GM21447 (cell line): ENCODE results near the gene RNASE1.
"Not testable (repeated sequence)": the region's sequence is repeated elsewhere in the genome, so short reads cannot be mapped to it uniquely, and the experiment has no call there.

Experiments used
- ATAC-seq: cut with Tn5 transposase; IDR thresholded peaks from one replicate; pipeline ENCODE4 v1.9.1; 2021; ENCODE audit not compliant: unreplicated experiment

RNASE1 gene

GRCh38 chr14:20802341-20803084 is at the start of gene RNASE1:
RNASE1 (minus strand) TSS chr14:20802844; CDS start chr14:20802068, 776 bp downstream.
- ATAC-seq, result no peak

DNA sequence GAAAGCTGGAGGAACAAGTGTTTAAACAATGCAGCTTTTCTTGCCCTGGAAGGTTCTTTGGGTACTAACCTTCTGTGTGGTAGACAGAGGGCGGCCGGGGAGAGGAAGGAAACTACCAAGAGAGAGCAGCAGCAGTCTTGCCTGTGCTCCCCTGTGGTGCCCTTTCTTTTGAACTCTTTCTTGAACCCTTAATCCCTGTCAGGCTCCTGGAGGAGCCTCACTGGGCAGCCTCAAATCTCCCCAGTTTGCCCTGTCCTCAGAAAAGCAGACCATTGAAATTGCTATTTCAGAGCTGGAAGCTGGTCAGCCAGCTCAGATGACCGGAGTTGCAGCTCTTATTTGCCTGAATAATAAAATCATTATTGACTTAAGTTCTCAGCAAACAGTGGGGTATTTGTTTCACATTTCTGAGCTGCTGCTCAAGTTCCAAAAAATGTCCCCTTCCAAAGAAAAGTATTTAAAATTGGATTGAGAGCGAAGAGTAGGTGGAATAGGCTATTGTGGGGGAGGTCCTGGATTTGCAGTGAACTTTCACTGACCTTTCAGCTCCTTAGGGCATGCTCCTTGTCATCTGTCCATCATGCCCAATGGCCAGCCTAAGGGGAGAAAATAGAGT is 46.4 kb upstream of the RNASE1 start:
- ATAC-seq, result no peak

DNA sequence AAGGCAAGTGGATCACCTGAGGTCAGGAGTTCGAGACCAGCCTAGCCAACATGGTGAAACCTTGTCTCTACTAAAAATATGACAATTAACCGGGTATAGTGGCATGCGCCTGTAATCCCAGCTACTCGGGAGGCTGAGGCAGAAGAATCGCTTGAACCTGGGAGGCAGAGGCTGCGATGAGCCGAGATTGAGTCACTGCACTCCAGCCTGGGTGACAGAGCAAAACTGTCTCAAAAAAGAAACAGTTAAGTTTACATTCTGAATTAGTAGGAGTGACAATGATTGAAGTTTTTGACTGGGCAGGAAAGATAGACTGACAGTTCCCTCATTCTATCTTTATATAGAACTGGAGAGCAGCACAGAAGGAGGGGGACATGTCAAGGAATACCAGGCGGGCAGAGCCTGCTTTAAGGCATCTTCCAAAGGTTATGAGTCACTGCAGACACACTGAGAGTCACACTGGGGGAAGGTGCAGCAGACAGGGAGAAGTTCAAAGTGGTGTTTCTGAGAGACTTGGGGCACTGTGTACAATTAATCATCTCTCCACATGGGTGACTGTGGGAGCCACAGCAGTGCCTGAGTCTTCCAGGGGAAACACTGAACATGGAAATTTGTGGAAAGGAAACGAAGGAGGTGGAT is 45.8 kb upstream of the RNASE1 start:
- no peak for ATAC-seq

DNA sequence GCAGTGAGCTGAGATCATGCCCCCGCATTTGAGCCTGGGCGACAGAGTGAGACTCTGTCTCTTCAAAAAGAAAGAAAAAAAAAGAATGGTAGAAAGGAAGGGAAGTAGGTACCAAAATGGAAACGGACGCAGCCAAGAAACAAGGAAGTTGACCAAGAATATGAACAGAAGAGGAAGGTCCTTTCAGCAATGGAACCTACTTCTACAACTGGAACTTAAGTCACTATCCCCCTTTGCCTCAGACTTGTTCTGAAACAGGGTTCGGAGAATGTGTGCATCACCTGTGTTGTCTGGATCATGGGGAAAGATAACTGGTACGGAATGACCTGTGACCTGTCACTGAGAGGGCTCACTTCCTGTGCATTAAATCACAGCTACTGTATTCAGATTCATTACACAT is 43.9 kb upstream of the RNASE1 start:
- ATAC-seq, result no peak

- ATAC-seq, result no peak
Measured at GRCh38 chr14:20841096-20841495, 38.5 kb upstream of the RNASE1 start.

- no peak for ATAC-seq
Measured at GRCh38 chr14:20837831-20838230, 35.2 kb upstream of the RNASE1 start.

DNA sequence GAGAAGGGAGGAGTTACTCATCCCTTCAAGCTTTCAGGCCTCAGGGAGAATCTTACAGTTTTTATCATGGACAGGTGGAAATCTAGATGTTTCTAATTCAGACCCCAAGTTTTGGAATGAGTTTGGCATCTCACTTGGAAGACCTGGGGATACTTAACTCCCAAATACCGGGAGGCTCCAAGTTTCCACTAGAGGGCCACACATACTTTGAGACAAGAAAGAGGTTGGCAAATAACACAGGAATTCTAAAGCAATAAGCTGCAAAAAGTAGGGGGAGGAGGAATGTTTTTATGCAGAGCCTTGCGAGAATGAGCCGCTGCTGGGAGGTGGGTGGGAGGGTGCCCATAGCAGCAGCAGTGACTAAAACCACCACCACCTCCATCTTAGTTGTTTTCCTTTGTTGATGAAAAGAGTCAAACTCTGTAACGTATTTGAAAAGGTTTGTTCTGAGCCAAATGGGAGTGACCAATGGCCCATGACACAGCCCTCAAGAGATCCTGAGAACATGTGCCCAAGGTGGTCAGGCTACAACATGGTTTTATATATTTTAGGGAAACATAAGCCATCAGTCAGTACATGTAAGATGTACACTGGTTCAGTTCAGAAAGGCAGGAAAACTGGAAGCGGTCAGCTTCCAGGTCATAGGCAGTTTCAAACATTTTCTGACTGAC is 34.2 kb upstream of the RNASE1 start:
- no peak for ATAC-seq

GRCh38 chr14:20834899-20835298 is 32.3 kb upstream of the RNASE1 start:
- ATAC-seq, result no peak

- no peak for ATAC-seq
Measured at GRCh38 chr14:20830831-20831230, 28.2 kb upstream of the RNASE1 start.

DNA sequence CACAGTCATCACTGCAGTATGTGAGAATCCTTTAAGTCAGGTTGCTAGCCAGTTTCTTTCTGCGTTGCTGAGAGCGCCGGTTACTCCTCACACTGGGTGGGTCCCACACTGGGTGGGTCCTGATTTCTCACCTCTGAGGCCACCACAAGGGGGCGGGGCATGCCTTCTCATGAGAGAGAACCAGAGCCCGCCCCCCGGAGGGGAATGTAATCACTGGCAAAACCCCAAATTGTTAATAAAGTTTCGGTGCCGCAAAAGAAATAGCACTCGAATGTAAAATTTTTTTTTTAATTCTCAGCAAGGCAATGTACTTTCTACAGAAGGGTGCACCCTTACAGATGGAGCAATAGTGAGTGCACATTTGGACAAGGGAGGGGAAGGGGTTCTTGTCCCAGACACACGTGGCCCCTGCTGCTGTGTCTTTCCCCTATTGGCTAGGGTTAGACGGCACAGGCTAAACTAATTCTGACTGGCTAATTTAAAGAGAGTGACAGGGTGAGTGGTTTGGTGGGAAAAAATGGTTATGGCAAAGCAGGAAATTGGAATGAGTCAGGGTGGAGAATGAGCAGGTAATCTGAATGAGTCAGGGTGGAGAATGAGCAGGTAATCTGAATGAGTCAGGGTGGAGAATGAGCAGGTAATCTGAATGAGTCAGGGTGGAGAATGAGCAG is 25.5 kb upstream of the RNASE1 start:
- not testable (repeated sequence) for ATAC-seq

DNA sequence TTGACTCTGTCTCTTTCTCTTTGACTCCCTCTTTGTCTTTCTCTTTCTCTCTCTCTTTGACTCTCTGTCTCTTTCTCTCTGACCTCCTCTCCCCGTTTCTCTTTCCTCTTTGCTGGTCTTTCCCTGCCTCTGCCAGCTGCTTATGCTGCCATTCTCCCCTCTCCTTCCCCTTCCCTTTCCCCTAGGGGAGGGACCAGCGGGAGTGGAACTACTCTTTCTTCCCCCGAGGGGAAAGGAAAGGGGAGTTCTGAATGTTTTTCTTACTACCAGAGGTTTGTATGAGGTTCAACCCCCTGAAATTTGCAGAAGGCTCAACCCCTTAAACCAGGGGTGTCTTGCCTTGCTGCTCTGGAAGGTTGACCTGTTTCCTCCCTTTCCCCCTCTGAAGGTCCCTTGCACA is 24.7 kb upstream of the RNASE1 start:
- no peak for ATAC-seq

GRCh38 chr14:20826666-20827065 is 24.0 kb upstream of the RNASE1 start:
- ATAC-seq, result not testable (repeated sequence)

- ATAC-seq, result no peak
Measured at GRCh38 chr14:20823859-20824258, 21.2 kb upstream of the RNASE1 start.

- not testable (repeated sequence) for ATAC-seq
Measured at GRCh38 chr14:20821521-20822108, 19.0 kb upstream of the RNASE1 start.

DNA sequence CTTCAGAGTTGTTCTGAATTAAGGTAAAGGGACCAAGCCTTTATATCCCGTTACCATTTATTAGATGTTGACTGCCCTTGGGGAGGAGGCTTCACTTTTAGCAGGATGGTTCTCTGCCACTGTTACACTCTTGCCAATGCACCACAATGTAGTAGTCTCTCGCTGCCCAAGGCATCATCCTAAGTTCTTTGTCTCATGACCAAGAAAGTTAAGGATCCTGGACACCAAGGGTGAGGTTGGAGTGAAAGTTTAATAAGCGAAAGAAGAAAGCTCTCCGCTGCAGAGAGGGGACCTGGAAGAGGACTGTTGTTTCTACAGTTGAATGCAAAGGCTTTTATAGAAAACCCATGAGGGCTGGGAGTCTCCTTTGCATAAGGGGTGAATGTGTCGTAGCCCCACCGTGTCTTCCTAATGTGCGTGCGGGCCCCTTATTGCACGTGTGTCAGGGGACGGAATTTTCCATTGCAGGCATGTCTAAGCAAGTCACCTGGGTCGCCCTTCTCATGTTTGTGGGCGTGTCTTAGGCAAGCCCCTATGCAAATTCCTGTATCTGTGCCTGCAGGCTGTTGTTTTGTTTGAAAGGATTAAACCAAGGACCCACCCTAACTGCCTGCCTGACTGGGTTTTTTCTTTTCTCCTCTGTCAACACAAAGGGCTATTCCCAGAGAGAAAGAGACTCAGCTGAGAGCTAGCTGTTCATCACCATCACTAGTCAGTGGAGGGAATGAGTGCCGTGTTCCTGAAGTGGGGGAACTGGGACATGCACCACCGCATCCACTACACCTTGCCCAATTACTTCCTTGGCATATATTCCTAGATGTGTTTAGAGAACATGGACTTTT is 17.6 kb upstream of the RNASE1 start:
- no peak for ATAC-seq

DNA sequence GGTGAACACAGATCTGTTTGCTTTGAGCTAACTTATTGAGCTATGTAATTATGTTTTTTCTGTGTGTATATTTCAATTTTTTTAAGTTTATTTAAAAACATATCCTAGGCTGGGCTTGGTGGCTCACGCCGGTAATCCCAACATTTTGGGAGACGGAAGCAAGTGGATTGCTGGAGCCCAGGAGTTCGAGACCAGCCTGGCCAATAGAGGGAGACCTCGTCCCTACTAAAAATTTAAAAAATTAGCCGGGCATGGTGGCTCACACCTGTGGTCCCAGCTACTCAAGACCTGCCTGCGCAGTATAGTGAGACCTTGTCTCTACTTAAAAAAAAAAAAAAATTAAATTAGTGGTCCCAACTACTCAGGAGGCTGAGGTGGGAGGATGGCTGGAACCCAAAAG is 16.2 kb upstream of the RNASE1 start:
- ATAC-seq, result no peak

- ATAC-seq, result not testable (repeated sequence)
Measured at GRCh38 chr14:20815946-20816345, 13.3 kb upstream of the RNASE1 start.

DNA sequence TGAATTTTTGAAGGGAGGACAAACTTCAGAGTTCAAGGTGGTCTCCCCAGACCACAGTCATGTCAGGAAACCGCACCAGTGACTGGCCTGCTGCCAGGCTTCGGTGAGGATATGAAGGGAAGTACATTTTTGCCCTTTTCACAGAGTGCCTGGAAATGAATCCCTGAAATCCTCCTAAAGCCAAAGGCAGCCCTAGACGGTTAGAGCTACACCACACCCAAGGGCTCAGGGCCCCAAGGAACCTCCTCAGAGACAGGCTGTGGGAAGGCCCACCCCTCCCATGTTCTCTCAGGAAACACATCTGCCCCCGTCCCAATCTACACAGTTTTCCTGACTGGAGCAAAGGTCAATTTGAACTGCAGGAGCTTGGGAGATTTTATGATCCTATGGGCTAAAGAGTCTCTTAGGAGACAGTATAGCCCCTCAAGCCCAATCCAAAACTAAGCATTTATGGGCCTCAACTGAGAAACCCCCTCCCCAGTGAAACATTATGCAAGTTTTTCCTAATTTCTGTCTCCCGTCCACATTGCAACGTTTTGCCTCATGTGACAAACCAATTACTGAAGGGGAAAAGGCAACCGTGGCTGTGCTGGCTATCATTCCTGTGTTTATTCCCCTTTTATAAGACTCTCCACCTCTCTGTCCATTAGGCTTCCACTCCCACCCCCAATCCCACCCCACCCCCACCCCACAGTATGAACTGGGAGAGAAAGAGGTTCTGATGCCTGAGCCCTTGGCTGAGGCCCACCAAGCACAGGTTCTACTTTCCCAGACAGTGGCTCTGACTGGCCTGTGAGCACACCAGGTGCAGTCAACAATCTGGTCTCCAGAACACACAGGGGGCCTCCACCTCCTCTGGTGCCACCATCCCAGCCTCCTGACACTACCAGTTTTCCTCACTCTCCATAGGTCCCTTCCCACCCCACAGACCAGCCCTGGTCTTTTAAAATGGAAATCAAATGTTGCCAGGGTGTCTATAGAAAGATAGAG is 9.6 kb upstream of the RNASE1 start:
- ATAC-seq, result no peak

DNA sequence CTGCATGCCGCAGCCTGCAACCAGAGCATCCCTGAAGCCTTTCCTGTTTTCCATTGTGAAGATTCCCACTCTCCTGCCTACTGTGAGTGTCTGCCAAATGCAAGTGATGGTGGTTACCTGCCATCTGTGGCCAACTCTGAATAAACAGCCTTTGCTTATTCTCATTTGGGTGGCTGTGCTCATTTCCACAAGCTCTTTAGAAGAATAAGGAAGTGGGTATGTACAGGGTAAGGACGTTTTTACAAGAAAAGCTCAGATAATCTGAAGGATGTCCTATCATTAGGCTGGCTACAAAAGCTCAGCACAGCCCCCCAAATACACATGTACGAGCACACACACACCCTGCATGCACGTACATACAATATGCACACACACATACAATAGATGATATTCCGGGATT is 7.3 kb upstream of the RNASE1 start:
- no peak for ATAC-seq
